HG02981 (cell line): ENCODE results near the gene EPHX1.
"Not testable (repeated sequence)": the region's sequence is repeated elsewhere in the genome, so short reads cannot be mapped to it uniquely, and the experiment has no call there.

Experiments used
- ATAC-seq: cut with Tn5 transposase; IDR thresholded peaks from one replicate; pipeline ENCODE4 v1.9.1; 2021; ENCODE audit warnings: mild to moderate bottlenecking, moderate library complexity; ENCODE audit not compliant: unreplicated experiment

Gene EPHX1

GRCh38 chr1:225815526-225816178 lies 5.7 kb downstream of the EPHX1 start:
- no peak for ATAC-seq

GRCh38 chr1:225816643-225817538 lies 7.0 kb downstream of the EPHX1 start:
- no peak for ATAC-seq

- no peak for ATAC-seq
Observed at GRCh38 chr1:225817611-225818061, 7.7 kb downstream of the EPHX1 start.

- ATAC-seq: no peak
Observed at GRCh38 chr1:225818229-225818628, 8.3 kb downstream of the EPHX1 start.

- no peak for ATAC-seq
Observed at GRCh38 chr1:225819346-225820192, 9.6 kb downstream of the EPHX1 start.

GRCh38 chr1:225820522-225821120 lies 10.7 kb downstream of the EPHX1 start:
- no peak for ATAC-seq

GRCh38 chr1:225822655-225823403 lies 12.9 kb downstream of the EPHX1 start:
- no peak for ATAC-seq

- no peak for ATAC-seq
Observed at GRCh38 chr1:225823811-225824261, 13.9 kb downstream of the EPHX1 start.

GRCh38 chr1:225824533-225824941 lies 14.6 kb downstream of the EPHX1 start:
- ATAC-seq: no peak

- ATAC-seq: no peak
Observed at GRCh38 chr1:225825078-225825477, 15.2 kb downstream of the EPHX1 start.

- ATAC-seq: no peak
Observed at GRCh38 chr1:225825607-225826007, 15.7 kb downstream of the EPHX1 start.

- no peak for ATAC-seq
Observed at GRCh38 chr1:225827076-225827475, 17.2 kb downstream of the EPHX1 start.

GRCh38 chr1:225828706-225829345 lies 18.9 kb downstream of the EPHX1 start:
- ATAC-seq: no peak

- no peak for ATAC-seq
Observed at GRCh38 chr1:225830841-225831240, 20.9 kb downstream of the EPHX1 start.

GRCh38 chr1:225834417-225835329 lies 24.7 kb downstream of the EPHX1 start:
- ATAC-seq: no peak

GRCh38 chr1:225835856-225836255 lies 25.9 kb downstream of the EPHX1 start:
- ATAC-seq: no peak

GRCh38 chr1:225836296-225836695 lies 26.4 kb downstream of the EPHX1 start:
- not testable (repeated sequence) for ATAC-seq

- ATAC-seq: no peak
Observed at GRCh38 chr1:225838793-225839192, 28.9 kb downstream of the EPHX1 start.
